Pancreas (tissue), 10 donors: ENCODE results near the gene PSTPIP2. TPM values are rescaled to one million over a fixed set of nuclear protein-coding genes. Genes with fewer than 3 reads are reported as not detected.

Experiments
- ATAC-seq, 4 donors: fragments of 200-7000 bp; cut with Tn5 transposase; one replicate each; pipeline versions ENCODE4 v1.8.0 to v1.9.1; 2020; ENCODE audit warnings: mild to moderate bottlenecking in 4 of 4, moderate library complexity in 4 of 4
- DNase-seq, 6 donors: peaks; one replicate each; pipeline ENCODE4 v3.0.0-alpha.2; 2020
- FAIRE-seq: peaks from 2 replicates; lab custom pipeline; 2012; peaks lifted over from hg19 to GRCh38; lab: Jason Lieb, UNC
- H3K27ac ChIP-seq, 4 donors: fragments of 200-600 bp; sonication (generic); 1 replicate in 3 of 4; 2 replicates in 1 of 4; pipeline versions ENCODE4 v1.5.0 to v1.8.0; 2020
- H3K27me3 ChIP-seq, 4 donors: fragments of 200-600 bp; one replicate each; pipeline ENCODE4 v1.8.0; 2021
- H3K36me3 ChIP-seq, 3 donors: fragments of 200-600 bp; sonication (generic) in 1 of 3; one replicate each; pipeline versions ENCODE4 v1.5.0 to v1.8.0; 2020 to 2021
- H3K4me1 ChIP-seq, 3 donors: fragments of 200-600 bp; one replicate each; pipeline ENCODE4 v1.8.0; 2021
- H3K4me3 ChIP-seq, 4 donors: fragments of 200-600 bp; sonication (generic) in 2 of 4; one replicate each; pipeline versions ENCODE4 v1.5.0 to v1.8.0; 2020 to 2021
- H3K9me3 ChIP-seq, 4 donors: fragments of 200-600 bp; one replicate each; pipeline ENCODE4 v1.8.0; 2021
- WGBS, 2 donors: extraction: QIAGEN DNeasy Blood & Tissue Kit; methylation state at CpG; one replicate each; pipeline ENCODE4 v1.1.7; 2013; 5-methylcytosine and 5-hydroxymethylcytosine counted together
- intact Hi-C, 3 donors: fragments of 100-400 bp; cut with DNase I; formaldehyde crosslinking; loops; one replicate each; pipeline versions ENCODE4 v1.11.1 to v1.14.2; 2022
- polyA plus RNA-seq, 2 donors: library from polyadenylated mRNA; stranded (reverse); fragments of 200-250 nt; gene quantifications; one replicate each; pipeline ENCODE4 v1.2.3, GENCODE V29; 2013
- total RNA-seq, 6 donors: library from RNA; stranded (reverse); fragmentation: NEBNext Ultra II Directional in 4 of 6; extraction: Animal tissue kit (Norgen Biotek cat#: 25700) in 4 of 6; gene quantifications; one replicate each; pipeline versions ENCODE4 v1.2.1 to v1.2.4, GENCODE V29; 2021 to 2023
- TF ChIP-seq, protein P1 (sequence below), 4 donors: fragments of 200-600 bp; sonication (generic) in 3 of 4; IDR thresholded peaks; one replicate each; pipeline versions ENCODE4 v1.5.0 to v1.8.0; 2021; ENCODE audit warnings: antibody characterized with exemption in 4 of 4
- donor health status: healthy with polysubstance abuse.
- donor health status: DM: no; HTN: no; CAD: no; lungs with moderate emphysema.
- donor health status: DM: no; HTN: no; CAD: no.
- donor health status: control.
- donor health status: control.
- donor health status: Bipolar disorder and iron deficiency.
- donor health status: DM: yes; HTN: yes; CAD: no.
- donor health status: DM: no; HTN: no; CAD: no.
- donor health status: DM: no; HTN: no; CAD: no.
- donor health status: DM: yes; HTN: yes; CAD: no.

Gene PSTPIP2
- total and polyA plus RNA-seq, 8 donors: 2.0 to 8.5 (median 2.4) TPM

- intact Hi-C loops: no loop called here
- DNase-seq: no peak
- 14 to 23% methylated on average over 1 of the region's 1 CpG for WGBS, 2 donors
These were observed 3.3 kb downstream of the PSTPIP2 start for GRCh38 chr18:46068763-46069162.

DNA sequence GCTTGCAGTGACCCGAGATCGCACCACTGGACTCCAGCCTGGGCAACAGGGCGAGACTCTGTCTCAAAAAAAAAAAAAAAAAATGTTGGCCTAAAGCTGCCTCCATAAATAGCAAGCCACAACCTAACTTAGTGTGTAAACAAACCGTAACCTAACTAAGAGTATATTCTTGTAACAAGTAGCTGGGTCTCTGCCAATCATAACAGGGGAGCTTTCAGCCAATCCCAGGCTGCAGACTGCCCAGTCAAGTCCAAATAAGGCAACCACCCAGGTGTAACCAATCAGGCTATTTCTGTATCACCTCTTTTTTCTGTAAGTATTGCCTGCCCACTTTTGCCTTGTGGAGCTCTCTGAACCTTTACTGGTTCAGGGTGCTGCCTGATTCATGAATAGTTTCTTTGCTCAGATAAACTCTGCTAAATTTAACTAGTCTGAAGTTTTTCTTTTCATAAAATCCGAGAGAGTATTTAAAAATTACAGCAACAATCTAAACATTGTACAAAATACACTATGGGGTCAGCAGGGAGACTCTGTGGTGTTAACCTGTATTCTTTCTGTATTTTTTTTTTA, 4.5 kb downstream of the PSTPIP2 start:
- FAIRE-seq (no peak), DNase-seq (peak in 1 of 6 donors; percentile 44)
- H3K4me3 ChIP-seq: no peak overlapping the region

More at GRCh38 chr18:46068763-46069162, 3.3 kb downstream of the PSTPIP2 start:
- Histone ChIP-seq H3K9me3 (no peaks in the 10 kb centered on the region), H3K27ac (peak overlapping the region in 1 of 4 donors; percentile 4), H3K36me3 (no peaks in the 10 kb centered on the region), H3K4me1 (peaks cover 0 to 14% (median 0%) of the 10 kb centered on the region in 3 donors), H3K27me3 (no peaks in the 10 kb centered on the region), H3K4me3 (no peak overlapping the region)
- FAIRE-seq: no peak
- ATAC-seq: peak in 1 of 4 donors; percentile 24
- TF ChIP-seq, protein P1, sequence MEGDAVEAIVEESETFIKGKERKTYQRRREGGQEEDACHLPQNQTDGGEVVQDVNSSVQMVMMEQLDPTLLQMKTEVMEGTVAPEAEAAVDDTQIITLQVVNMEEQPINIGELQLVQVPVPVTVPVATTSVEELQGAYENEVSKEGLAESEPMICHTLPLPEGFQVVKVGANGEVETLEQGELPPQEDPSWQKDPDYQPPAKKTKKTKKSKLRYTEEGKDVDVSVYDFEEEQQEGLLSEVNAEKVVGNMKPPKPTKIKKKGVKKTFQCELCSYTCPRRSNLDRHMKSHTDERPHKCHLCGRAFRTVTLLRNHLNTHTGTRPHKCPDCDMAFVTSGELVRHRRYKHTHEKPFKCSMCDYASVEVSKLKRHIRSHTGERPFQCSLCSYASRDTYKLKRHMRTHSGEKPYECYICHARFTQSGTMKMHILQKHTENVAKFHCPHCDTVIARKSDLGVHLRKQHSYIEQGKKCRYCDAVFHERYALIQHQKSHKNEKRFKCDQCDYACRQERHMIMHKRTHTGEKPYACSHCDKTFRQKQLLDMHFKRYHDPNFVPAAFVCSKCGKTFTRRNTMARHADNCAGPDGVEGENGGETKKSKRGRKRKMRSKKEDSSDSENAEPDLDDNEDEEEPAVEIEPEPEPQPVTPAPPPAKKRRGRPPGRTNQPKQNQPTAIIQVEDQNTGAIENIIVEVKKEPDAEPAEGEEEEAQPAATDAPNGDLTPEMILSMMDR (IDR thresholded peaks at IDR 0.05): no peak

GRCh38 chr18:46062781-46063180, 9.3 kb downstream of the PSTPIP2 start:
- TF ChIP-seq, protein P1 (IDR thresholded peaks at IDR 0.05): no peak
- H3K36me3 ChIP-seq: no peaks in the 10 kb centered on the region
- ATAC-seq: no peak
- intact Hi-C loops: no loop called here
- no peaks in the 10 kb centered on the region for H3K4me1 ChIP-seq
- no peak for FAIRE-seq
- H3K9me3 ChIP-seq: no peaks in the 10 kb centered on the region
- no peak for DNase-seq
- no peak overlapping the region for H3K27ac ChIP-seq
- WGBS, 2 donors: 87 to 90% methylated on average over 5 of the region's 5 CpGs
- H3K4me3 ChIP-seq: no peak overlapping the region
- no peaks in the 10 kb centered on the region for H3K27me3 ChIP-seq

More for the DNA sequence above, 4.5 kb downstream of the PSTPIP2 start:
- H3K27ac ChIP-seq: no peak overlapping the region
- no peaks in the 10 kb centered on the region for H3K27me3 ChIP-seq
- TF ChIP-seq, protein P1 (IDR thresholded peaks at IDR 0.05): no peak
- intact Hi-C loops: no loop called here
- peaks cover 0 to 5% (median 0%) of the 10 kb centered on the region in 3 donors for H3K4me1 ChIP-seq
- no peaks in the 10 kb centered on the region for H3K36me3 ChIP-seq
- peak in 2 of 4 donors; percentile 50 to 58 for ATAC-seq
- 62 to 77% methylated on average over 5 of the region's 5 CpGs for WGBS, 2 donors
- no peaks in the 10 kb centered on the region for H3K9me3 ChIP-seq

DNA sequence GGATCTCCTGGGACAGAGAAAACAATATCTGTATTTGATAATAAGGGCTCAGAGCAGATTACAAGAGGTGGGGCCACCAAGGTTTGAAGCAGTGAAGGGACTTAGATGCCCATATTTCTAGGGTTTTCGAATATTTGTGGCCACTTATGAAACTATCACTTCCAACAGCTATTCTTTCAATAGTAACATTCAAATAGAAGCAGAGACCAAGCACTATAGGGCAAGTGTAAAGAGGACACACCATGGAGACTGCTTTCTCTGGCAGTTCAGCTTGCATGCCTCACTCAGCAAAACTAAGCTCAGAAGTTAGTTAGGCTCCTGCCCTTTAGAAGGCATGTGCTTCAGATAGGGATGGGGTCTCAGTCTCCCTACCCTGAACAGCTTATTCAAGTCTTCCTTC, 10.3 kb downstream of the PSTPIP2 start:
- FAIRE-seq (no peak), DNase-seq (no peak), ATAC-seq (no peak)
- Histone ChIP-seq H3K4me3 (no peak overlapping the region), H3K9me3 (no peaks in the 10 kb centered on the region), H3K4me1 (no peaks in the 10 kb centered on the region), H3K27ac (no peak overlapping the region), H3K27me3 (no peaks in the 10 kb centered on the region), H3K36me3 (no peaks in the 10 kb centered on the region)
- intact Hi-C loops: no loop called here
- WGBS, 2 donors: 83 to 92% methylated on average over 1 of the region's 1 CpG
- TF ChIP-seq, protein P1 (IDR thresholded peaks at IDR 0.05): no peak

DNA sequence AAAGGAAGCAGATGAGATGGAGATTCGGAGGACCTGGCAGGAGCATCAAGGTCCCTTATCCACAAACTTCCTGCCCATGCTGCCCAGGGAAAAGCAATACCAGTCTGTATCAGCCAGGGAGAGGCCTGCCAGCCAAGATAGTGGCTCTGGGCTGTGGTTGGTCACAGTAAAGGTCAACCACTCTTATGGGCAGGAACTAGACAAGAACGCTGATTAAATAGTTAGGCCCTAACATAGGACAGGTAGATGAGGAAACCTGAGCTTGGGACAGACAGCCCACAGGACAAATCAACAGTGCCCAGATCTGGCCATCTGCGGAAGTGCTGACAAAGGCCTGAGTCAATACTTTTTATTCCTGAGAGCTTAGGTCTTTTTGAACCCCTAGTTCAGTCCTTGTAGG, 10.7 kb downstream of the PSTPIP2 start:
- H3K27ac ChIP-seq: no peak overlapping the region
- 55 to 70% methylated on average over 3 of the region's 3 CpGs for WGBS, 2 donors
- intact Hi-C loops: no loop called here

More for the DNA sequence above, 10.7 kb downstream of the PSTPIP2 start:
- Histone ChIP-seq H3K9me3 (no peaks in the 10 kb centered on the region), H3K27me3 (no peaks in the 10 kb centered on the region), H3K36me3 (no peaks in the 10 kb centered on the region), H3K4me3 (no peak overlapping the region), H3K4me1 (no peaks in the 10 kb centered on the region)
- FAIRE-seq (no peak), DNase-seq (no peak), ATAC-seq (peak; percentile 27 to 53 (median 37))
- TF ChIP-seq, protein P1 (IDR thresholded peaks at IDR 0.05): no peak
